Activated naive CD4-positive, alpha-beta T cell treated with anti-CD3 and anti-CD28 coated beads for 36 hours (primary cell): Measurements from ENCODE around the gene FGGY. TPM values are rescaled to one million over a fixed set of nuclear protein-coding genes. Genes with fewer than 3 reads are reported as not detected.
"Not testable (repeated sequence)": the region's sequence is repeated elsewhere in the genome, so short reads cannot be mapped to it uniquely, and the experiment has no call there.

Experiments
- CTCF ChIA-PET: fragments of 350-600 bp; sonication (Branson Sonifier 250); formaldehyde crosslinking; loops from one replicate; lab custom pipeline; 2021; ENCODE audit warnings: antibody characterized with exemption; lab: Charles Lee
- DNase-seq: peaks from one replicate; pipeline ENCODE4 v3.0.0-alpha.2; 2020
- H3K27ac Mint-ChIP-seq: one replicate; pipeline ENCODE4 v1.8.0; 2021; ENCODE audit warnings: mild to moderate bottlenecking, mixed read lengths
- H3K27me3 Mint-ChIP-seq: one replicate; pipeline ENCODE4 v1.8.0; 2021; ENCODE audit warnings: low read depth, mixed read lengths
- H3K36me3 Mint-ChIP-seq: one replicate; pipeline ENCODE4 v1.8.0; 2021; ENCODE audit warnings: low read depth, mixed read lengths
- H3K4me1 Mint-ChIP-seq: one replicate; pipeline ENCODE4 v1.8.0; 2021; ENCODE audit warnings: low read depth, mixed read lengths
- H3K4me3 Mint-ChIP-seq: one replicate; pipeline ENCODE4 v1.8.0; 2021; ENCODE audit warnings: mild to moderate bottlenecking, moderate library complexity, mixed read lengths
- H3K9me3 Mint-ChIP-seq: one replicate; pipeline ENCODE4 v1.8.0; 2021; ENCODE audit warnings: mixed read lengths
- intact Hi-C: fragments of 100-400 bp; cut with micrococcal nuclease; formaldehyde crosslinking; loops from one replicate; pipeline ENCODE4 v1.15.1; 2023
- total RNA-seq, 2 experiments: library from RNA; stranded (reverse); gene quantifications; one replicate each; pipeline ENCODE4 v1.2.3, GENCODE V29; 2021

FGGY gene
- total RNA-seq, 2 experiments from 2014 or later, result 9.8 to 10.9 TPM

GRCh38 chr1:59709333-59709732 is 412.4 kb downstream of the FGGY start:
- CTCF ChIA-PET, result no interaction called here
- no peaks in the 10 kb centered on the region for H3K27me3 Mint-ChIP-seq
- intact Hi-C loops, result no loop called here

GRCh38 chr1:59710920-59711319 is 414.0 kb downstream of the FGGY start:
- CTCF ChIA-PET, H3K27ac Mint-ChIP-seq, DNase-seq, intact Hi-C loops, H3K36me3 Mint-ChIP-seq, H3K4me3 Mint-ChIP-seq, H3K4me1 Mint-ChIP-seq, H3K9me3 Mint-ChIP-seq, H3K27me3 Mint-ChIP-seq: not testable (repeated sequence)

More at GRCh38 chr1:59709333-59709732, 412.4 kb downstream of the FGGY start:
- H3K4me1 Mint-ChIP-seq, result no peaks in the 10 kb centered on the region
- no peak for DNase-seq
- H3K36me3 Mint-ChIP-seq, result peaks cover 1% of the 10 kb centered on the region
- no peak overlapping the region for H3K4me3 Mint-ChIP-seq
- peaks cover 6% of the 10 kb centered on the region for H3K9me3 Mint-ChIP-seq
- no peak overlapping the region for H3K27ac Mint-ChIP-seq

- H3K36me3 Mint-ChIP-seq, result peaks cover 1% of the 10 kb centered on the region
- H3K4me1 Mint-ChIP-seq, result no peaks in the 10 kb centered on the region
- CTCF ChIA-PET, result interaction anchor here (0.5 to 1.3 kb wide), 3 partner anchors 15 to 933 kb away, joined by 3 read pairs; no protein-coding TSS in a partner anchor
- intact Hi-C loops, result no loop called here
- H3K27ac Mint-ChIP-seq, result no peak overlapping the region
- peaks cover 6% of the 10 kb centered on the region for H3K9me3 Mint-ChIP-seq
- H3K4me3 Mint-ChIP-seq, result no peak overlapping the region
- no peak for DNase-seq
- H3K27me3 Mint-ChIP-seq, result no peaks in the 10 kb centered on the region
Measured at GRCh38 chr1:59714219-59714618, 417.3 kb downstream of the FGGY start.

GRCh38 chr1:59714966-59715365 is 418.1 kb downstream of the FGGY start:
- peaks cover 1% of the 10 kb centered on the region for H3K36me3 Mint-ChIP-seq
- CTCF ChIA-PET, result interaction anchor here (1.1 to 1.3 kb wide), 2 partner anchors 16 to 933 kb away, joined by 3 read pairs; no protein-coding TSS in a partner anchor
- no peak for DNase-seq
- intact Hi-C loops, result no loop called here
- H3K27ac Mint-ChIP-seq, result no peak overlapping the region
- H3K9me3 Mint-ChIP-seq, result peaks cover 6% of the 10 kb centered on the region
- H3K4me3 Mint-ChIP-seq, result no peak overlapping the region
- H3K27me3 Mint-ChIP-seq, result no peaks in the 10 kb centered on the region
- no peaks in the 10 kb centered on the region for H3K4me1 Mint-ChIP-seq

- Mint-ChIP-seq H3K9me3 (no peaks in the 10 kb centered on the region), H3K27ac (no peak overlapping the region), H3K36me3 (peaks cover under 1% of the 10 kb centered on the region), H3K27me3 (no peaks in the 10 kb centered on the region), H3K4me3 (no peak overlapping the region), H3K4me1 (no peaks in the 10 kb centered on the region)
- DNase-seq, result no peak
- CTCF ChIA-PET, result no interaction called here
- intact Hi-C loops, result no loop called here
Measured at GRCh38 chr1:59716832-59717231, 419.9 kb downstream of the FGGY start.

GRCh38 chr1:59718064-59718988 is 421.4 kb downstream of the FGGY start:
- Mint-ChIP-seq H3K4me1 (no peaks in the 10 kb centered on the region), H3K36me3 (no peaks in the 10 kb centered on the region), H3K27ac (no peak overlapping the region), H3K9me3 (no peaks in the 10 kb centered on the region), H3K27me3 (no peaks in the 10 kb centered on the region), H3K4me3 (no peak overlapping the region)
- DNase-seq, result no peak
- CTCF ChIA-PET, result interaction anchor here (0.5 to 1.1 kb wide), 5 partner anchors 13 to 1233 kb away, joined by 3 to 5 read pairs (median 3); no protein-coding TSS in a partner anchor
- intact Hi-C loops, result no loop called here

GRCh38 chr1:59718989-59719360 is 422.1 kb downstream of the FGGY start:
- H3K9me3 Mint-ChIP-seq, result no peaks in the 10 kb centered on the region
- no peak for DNase-seq
- intact Hi-C loops, result no loop called here
- no peak overlapping the region for H3K4me3 Mint-ChIP-seq
- H3K4me1 Mint-ChIP-seq, result no peaks in the 10 kb centered on the region
- H3K27ac Mint-ChIP-seq, result no peak overlapping the region
- no peaks in the 10 kb centered on the region for H3K36me3 Mint-ChIP-seq
- no peaks in the 10 kb centered on the region for H3K27me3 Mint-ChIP-seq
- CTCF ChIA-PET, result interaction anchor here (0.5 to 1.1 kb wide), 3 partner anchors 12 to 1234 kb away, joined by 3 to 5 read pairs (median 3); no protein-coding TSS in a partner anchor

GRCh38 chr1:59720326-59721115 is 423.6 kb downstream of the FGGY start:
- no peak overlapping the region for H3K27ac Mint-ChIP-seq
- no peaks in the 10 kb centered on the region for H3K36me3 Mint-ChIP-seq
- H3K27me3 Mint-ChIP-seq, result no peaks in the 10 kb centered on the region
- H3K9me3 Mint-ChIP-seq, result no peaks in the 10 kb centered on the region
- CTCF ChIA-PET, result no interaction called here
- H3K4me1 Mint-ChIP-seq, result no peaks in the 10 kb centered on the region
- DNase-seq, result no peak
- H3K4me3 Mint-ChIP-seq, result no peak overlapping the region
- intact Hi-C loops, result no loop called here

GRCh38 chr1:59730302-59730701 is 433.4 kb downstream of the FGGY start:
- DNase-seq, result no peak
- H3K4me3 Mint-ChIP-seq, result no peak overlapping the region
- intact Hi-C loops, result no loop called here
- CTCF ChIA-PET, result interaction anchor here (0.6 kb wide), 1 partner anchor 28 kb away, joined by 3 read pairs; no protein-coding TSS in a partner anchor
- peaks cover 13% of the 10 kb centered on the region for H3K4me1 Mint-ChIP-seq
- no peak overlapping the region for H3K27ac Mint-ChIP-seq
- peaks cover 3% of the 10 kb centered on the region for H3K36me3 Mint-ChIP-seq
- H3K9me3 Mint-ChIP-seq, result no peaks in the 10 kb centered on the region
- H3K27me3 Mint-ChIP-seq, result no peaks in the 10 kb centered on the region

- Mint-ChIP-seq H3K36me3 (peaks cover 6% of the 10 kb centered on the region), H3K4me3 (no peak overlapping the region), H3K27me3 (no peaks in the 10 kb centered on the region), H3K4me1 (peaks cover 13% of the 10 kb centered on the region), H3K9me3 (peaks cover under 1% of the 10 kb centered on the region), H3K27ac (no peak overlapping the region)
- DNase-seq, result peak; percentile 18
- CTCF ChIA-PET, result interaction anchor here (0.6 kb wide), 1 partner anchor 12 kb away, joined by 3 read pairs; no protein-coding TSS in a partner anchor
- intact Hi-C loops, result no loop called here
Measured at GRCh38 chr1:59730759-59731478, 434.0 kb downstream of the FGGY start.

GRCh38 chr1:59731591-59731990 is 434.7 kb downstream of the FGGY start:
- Mint-ChIP-seq H3K27ac (no peak overlapping the region), H3K36me3 (peaks cover 13% of the 10 kb centered on the region), H3K9me3 (peaks cover 7% of the 10 kb centered on the region), H3K4me3 (no peak overlapping the region), H3K4me1 (peaks cover 13% of the 10 kb centered on the region), H3K27me3 (no peaks in the 10 kb centered on the region)
- intact Hi-C loops, result no loop called here
- CTCF ChIA-PET, result interaction anchor here (0.6 to 1.5 kb wide), 2 partner anchors 13 to 33 kb away, joined by 3 to 4 read pairs; no protein-coding TSS in a partner anchor
- no peak for DNase-seq
